Measurements from ENCODE around the gene LYZL6.
"Not testable (repeated sequence)": the region's sequence is repeated elsewhere in the genome, so short reads cannot be mapped to it uniquely, and the experiment has no call there.

The LYZL6 gene

DNA sequence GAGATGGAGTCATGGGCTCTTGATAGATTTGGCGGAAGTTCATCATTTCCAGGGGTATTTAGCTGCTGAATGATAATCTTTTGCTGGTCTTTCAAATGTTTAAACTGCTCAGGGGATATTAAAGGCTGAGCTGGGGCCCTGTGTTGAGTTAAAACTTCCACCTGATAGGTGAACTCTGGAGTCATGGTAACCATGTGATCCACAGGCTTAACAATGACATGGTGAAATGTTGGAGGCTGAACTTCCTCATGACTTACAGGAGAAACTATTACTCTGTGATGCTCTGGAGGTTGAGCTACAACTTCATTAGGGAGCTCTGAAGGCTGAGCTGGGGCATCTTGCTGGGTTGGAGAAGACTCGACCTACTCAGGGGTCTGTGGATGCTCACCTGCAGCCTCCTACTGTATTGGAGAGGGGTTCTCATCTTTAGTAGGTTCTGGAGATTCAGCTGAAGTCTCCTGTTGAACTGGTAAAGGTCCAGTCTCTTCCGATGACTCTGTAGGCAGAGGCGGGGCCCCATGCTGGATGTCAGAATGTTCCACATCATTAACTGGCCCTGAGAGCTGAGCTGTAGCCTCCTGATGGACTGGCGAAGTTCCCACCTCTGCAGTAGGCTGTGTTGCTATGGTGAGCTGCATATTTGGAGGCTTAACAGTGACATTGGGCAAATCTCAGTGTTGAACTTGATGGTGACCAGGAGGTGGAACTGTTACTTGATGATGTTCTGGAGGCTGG lies 37.2 kb downstream of the LYZL6 start:
- no peak for DNase-seq

DNA sequence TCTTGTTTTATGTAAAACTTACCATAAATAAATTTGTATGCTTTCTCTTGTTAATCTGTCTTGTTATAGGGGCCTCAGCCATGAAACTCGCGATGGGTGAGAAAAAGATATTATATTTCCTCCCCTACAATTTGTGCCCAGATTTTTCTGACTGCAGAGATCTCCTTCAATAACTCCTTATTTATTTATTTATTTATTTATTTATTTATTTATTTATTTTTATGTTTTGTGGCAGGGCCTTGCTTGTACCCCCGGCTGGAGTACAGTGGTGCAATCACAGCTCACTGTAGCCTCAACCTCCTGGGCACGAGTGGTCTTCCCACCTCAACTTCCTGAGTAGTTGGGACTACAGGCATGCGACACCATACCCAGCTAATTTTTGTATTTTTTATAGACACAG lies 40.1 kb downstream of the LYZL6 start:
- no peak for DNase-seq

DNA sequence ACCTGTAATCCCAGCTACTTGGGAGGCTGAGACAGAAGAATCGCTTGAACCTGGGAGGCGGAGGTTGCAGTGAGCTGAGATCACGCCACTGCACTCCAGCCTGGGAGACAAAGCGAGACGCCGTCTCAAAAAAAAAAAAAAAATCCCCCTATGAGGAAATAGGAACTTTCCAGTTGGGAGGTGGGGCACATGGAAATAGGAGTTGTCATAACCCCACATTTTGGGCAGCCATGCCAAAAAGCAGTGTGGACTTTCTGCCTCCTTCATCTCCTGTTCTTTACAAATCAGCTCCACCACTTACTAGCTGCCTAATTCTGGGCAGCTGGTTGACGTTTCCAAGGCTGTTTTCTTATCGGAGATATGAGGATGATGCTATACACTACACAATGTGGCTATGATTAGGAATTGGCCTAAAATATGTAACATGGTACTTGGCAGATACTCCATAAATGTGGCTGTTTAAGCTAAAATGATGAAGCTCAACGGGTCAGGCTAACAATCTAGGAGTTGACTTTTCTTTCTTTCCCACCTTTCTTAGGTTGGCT lies 41.8 kb downstream of the LYZL6 start:
- DNase-seq = no peak

DNA sequence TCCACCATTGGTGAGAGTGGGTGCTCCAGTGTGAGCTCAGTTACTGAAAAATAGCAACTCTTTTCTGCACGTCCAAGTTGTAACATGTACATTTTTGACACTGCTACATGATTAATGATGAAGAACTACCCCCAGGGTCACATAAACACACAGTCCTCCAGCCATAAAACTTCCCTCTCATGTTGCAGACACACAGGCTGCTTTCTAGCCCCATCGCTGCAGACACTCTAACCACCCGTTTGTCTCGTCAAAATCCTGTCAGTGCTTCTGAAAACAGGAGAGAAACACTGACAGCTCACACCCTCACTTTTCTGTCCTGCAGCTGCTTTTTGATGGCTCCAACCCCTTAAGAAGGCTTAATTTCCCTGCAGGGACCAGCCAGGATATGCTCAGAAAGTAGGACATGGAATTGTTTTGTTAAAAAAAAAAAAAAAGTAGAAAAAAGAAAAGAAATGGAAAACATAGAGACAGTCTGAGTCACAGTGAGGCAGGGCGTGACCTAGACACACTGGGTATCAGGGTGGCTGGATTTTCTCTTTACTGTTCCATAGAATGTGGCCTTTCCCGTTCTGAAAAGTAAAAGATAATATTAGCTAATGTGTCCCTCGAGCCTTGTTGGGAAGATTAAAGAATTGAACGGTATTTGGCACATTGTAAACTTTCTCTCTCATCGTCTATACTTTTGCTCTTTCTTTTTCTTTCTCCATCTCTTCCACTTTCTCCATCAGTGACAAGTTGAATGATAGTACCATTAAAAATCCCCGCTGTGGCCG lies 42.6 kb downstream of the LYZL6 start:
- no peak for DNase-seq

DNA sequence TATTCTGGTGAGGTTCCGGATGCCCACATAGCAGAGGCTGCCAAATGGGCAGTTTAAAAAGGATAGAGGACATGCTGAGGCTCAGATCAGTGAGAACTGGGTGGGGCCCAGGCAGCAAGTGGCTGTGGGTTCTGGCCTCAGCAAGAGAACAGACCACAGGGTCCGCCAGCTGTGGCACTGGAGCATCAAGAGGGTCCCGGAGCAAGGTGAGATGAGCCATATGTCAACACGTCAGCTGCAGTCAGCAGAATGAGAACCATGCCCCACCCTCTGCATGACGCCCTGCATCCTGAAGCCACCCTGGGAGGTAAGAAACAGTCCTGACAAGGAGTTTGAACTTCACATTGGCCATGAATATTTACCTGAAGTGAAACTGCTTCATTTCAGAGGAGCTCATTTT lies 43.2 kb downstream of the LYZL6 start:
- no peak for DNase-seq

DNA sequence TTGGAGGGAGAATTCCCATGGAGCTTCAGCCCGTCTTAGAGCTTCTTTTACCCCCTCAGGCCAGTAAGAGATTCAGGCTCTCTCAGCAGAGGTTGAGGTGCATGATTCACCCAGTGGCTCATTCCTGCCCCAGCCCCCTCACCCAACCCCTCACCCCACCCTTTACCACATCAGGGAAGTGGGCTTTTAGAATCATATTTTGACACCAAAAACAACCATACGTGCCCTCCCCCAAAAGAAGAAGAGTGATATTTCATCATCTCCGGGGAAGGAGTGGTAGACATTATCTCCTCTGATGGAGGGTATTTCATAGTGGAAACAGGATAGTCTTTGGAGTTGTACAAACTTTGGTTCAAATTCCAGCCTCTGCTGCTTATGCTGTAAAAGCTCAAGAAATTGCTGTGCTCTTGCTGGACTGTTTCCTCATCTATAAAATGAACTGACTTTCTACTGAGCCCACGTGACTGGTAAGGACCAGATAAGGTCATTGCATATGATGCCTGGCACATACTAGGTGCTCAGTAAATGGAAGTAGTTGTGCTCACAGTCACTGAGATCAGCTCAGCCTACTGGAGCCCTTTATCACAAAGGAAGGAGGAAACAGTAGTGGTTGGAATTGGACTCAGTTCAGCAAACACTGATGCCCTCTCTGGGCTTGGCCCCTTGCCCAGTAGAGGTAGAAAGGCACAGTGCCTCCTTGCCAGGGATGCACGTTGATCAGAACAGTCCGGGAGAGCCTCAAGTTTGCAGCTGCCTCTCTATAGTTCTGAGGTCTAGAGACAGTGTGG lies 45.0 kb downstream of the LYZL6 start:
- no peak for DNase-seq

DNA sequence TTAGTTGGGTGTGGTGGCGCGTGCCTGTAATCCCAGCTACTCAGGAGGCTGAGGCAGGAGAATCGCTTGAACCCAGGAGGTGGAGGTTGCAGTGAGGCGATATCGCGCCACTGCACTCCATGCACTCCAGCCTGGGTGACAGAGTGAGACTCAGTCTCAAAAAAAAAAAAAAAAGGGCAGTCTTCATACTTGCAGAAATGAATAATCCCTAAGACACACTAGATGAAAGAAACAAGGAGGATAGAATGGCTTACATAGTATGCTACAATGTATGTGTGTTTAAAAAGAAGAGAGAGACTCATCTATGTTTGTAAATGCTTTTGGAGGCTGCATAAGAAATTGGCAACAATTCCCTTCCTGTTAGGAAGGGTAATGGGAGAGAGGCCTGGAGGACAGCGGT lies 45.7 kb downstream of the LYZL6 start:
- not testable (repeated sequence) for DNase-seq

DNA sequence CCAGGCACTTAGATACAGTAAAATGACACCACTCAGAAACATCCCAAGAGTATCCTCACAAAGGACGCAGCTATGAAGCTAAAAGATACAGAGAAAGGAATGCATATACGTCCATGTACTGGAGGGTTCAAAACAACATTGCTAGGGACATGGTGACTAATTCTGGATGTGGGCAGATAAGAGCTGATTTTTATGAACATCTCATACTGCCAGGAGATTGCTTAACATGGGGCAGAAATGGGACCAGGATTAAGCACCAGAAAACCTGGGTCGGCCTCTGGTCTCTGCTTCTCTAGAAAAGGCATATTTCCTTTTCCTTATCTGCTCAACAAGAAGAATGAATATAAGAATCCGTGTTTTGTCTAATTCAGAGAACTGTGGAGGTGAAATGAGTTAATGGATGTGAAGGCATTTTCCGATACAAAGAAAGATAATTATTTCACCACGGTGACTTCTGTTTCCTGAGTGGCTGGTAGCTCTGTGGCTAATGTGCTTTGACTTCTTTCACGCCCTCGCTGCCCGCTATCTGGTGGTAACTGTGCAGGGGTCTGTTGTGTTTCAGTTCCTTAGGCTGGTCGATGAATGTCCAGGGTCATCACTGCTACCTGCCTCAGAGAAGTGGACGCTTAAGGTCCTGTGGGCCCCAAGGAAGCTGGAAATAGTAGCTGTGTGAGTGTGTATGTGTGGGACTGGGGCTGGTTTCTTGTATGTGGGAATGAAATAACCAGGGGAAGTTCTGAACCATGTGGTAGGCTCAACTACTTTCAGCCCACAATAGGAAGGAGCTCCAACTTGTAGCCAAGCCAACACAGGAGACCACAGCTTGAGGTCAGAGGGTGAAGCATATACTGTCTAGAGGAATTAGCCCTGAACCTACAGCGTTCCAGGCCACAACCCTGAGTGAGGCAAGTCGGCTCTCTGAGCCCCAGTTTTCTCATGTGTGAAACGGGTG lies 47.6 kb downstream of the LYZL6 start:
- DNase-seq = no peak

DNA sequence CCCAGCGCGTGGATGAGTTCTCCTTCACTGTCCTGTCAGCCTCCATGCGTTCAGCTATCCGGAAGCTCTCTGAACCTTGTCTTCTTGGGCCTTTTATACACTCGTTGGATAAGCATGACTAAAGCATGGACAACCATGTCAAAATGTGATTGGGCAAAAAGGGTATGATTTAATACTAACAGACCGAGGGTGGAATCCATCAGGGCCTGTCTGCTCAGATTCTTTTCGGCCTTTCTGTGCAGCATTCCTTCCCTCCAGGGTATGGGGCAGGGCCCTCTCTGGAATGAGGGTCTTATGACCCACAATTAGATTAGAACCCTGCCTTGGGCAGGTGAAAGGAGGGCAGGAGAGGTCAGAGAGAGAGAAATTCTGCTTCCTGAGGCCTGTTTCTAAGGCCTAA lies 49.3 kb downstream of the LYZL6 start:
- no peak for DNase-seq

DNA sequence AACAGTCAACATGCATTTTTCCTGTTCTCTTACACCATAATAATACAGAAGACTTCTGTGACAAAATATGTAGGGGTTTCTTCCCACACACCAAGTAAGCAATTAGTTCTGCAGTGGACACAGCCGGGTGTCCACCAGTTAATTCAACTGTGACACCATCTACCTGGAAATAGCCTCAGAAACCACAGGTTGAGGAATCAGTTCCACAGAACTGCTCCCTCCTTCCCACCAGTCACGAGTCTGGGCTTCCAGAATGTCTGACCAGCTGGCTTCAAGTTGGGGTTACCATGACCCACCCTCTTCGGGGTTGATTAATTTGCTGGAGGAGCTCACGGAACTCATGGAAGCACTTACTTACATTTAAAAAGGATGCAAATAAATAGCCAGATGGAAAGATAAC lies 49.8 kb downstream of the LYZL6 start:
- DNase-seq = no peak

DNA sequence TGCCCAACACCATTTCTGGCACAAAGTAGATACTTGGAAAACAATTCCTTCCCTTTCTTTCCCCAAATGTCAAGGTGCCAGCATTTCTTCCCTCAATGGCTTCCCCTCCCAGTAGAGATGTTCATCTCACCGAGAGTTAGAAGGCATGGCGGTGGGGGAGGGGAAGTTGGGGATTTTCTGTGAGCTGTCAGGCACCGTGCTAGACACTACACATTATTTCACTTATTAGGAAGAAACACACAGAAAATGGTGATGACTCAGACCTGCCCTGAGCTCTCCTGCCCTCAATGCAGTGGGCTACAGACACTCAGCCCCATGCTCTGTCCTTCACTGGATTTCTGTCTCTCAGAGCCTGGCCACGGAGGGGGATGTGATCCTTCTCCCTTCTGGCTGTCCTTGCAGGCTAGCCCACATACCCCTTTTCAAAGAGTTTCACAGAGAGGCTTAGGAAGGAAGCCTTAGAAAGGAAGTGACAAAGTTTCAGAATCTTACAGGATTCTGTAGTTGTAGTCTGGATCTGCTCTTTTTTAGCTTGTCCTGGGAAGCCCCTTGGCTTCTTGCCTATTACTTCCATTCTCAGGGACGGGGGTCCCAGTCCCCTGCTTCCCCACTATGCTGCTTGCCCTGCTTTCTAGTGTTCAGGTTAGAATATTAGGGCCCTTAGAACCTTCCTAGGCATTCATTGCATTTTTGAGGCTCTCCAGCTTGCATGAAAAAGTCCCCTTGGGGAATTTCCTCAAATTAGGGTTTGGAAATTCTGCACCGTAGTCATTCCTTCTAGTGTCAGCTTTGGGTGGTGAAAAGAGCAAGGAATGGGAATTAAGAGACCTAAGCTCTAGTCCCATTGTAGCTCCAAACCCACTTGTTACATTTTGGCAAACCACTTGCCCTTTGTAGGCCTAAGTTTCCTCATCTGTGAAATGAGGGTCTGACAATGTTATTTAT lies 51.1 kb downstream of the LYZL6 start:
- DNase-seq = no peak

DNA sequence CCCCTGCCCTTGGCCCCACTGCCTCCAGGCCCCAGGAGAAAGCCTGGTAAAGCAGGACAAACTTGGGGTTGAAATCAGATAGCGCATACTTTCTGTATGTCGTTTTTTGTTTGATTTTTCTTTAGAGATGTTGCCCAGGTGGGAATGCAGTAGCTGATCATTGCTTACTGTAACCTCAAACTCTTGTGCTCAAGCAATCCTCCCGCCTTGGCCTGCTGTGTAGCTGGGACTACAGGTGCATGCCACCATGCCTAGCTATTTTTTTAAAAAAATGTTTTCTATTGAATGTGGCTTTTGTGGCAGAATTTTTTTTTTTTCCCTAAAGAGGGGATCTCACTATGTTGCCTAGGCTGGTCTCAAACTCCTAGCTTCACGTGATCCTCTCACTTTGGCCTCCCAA lies 52.2 kb downstream of the LYZL6 start:
- no peak for DNase-seq

DNA sequence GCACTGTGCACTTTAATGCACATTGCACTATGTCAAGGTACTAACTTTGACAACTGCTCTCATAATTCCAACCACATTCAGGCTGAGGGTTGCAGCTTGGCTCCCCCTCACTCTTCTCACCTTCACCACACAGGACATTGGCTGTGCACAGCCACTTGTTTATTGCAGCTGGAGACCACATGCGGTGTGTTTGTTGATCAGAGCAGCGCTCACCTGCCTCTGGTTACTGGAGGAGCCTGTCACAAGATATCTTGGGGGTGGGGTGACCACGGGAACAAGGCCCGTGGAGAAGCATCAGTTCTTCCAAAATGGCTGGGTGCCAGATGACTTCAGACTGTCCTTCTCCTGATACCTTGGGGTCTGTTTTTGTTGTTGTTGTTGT lies 52.7 kb downstream of the LYZL6 start:
- DNase-seq = no peak

DNA sequence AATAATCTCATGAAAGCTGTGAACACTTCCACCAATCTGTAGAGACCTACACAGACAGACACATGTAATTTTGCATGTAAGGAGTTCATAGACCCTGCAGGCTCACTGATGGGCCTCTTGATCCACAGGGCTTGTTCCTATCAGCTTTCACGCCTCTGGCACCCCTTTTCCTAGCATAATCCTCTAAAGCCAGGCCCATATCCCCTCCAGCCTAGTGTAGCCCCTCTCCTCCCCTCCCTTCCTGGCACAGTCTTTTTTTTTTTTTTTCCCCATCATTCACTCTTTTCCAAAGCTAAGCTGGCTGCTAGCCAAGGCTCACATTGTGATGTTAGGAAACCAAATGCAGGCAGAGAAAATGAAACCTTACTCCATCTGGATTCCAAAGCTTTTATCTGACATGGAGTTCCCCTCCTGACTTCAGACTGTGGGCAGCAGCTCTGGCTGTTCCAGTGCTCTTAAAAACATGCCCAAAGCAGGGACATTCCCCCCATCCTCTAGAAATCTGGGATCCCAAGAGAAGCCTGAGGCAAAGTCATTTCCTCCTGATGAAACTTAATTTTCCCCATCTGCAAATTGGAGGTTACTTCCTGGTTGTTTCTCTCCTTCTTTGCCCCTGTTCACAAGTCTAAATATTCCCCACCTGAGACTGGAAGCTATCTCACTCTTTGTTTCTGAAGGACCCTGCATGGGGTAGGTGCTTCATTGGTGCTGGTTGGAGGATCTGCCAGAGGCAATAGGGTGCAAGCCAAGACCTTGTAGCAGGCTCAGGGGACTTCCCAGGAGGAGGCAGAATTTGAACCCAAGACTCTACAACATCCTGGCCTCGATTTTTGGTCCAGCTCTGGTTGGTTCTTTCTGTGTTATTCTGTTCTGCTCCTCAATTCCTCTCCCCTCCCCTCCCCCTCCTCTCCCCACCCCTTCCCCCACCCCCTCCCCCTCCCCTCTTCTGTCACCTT lies 53.4 kb downstream of the LYZL6 start:
- DNase-seq = no peak

DNA sequence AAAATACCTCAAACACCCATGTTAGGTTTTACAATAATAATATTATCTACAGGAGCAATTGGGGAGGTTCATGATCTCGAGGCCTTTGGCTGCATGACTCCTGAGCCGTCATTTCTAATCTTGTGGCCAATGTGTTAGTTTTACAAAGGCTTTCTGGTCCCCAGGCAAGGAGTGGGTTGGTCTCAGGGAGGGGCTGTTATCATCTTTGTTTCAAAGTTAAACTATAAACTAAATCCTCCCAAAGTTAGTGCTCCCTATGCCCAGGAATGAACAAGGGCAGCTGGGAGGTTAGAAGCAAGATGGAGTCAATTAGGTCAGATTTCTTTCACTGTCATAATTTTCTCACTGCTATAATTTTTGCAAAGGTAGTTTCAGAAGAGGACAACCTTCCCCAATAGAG lies 54.3 kb downstream of the LYZL6 start:
- no peak for DNase-seq

Measured in cortex of kidney (tissue), 1 donor.